Activated T-helper 1 cell treated with Interleukin-2 at 50 U/mL for 16 hours (primary cell): ENCODE data around the gene VPS33B.
"Not testable (repeated sequence)": the region's sequence is repeated elsewhere in the genome, so short reads cannot be mapped to it uniquely, and the experiment has no call there.

Source experiments
- DNase-seq: peaks from one replicate; pipeline ENCODE4 v3.0.0-alpha.2; 2020; ENCODE audit warnings: low read depth

Gene VPS33B

DNA sequence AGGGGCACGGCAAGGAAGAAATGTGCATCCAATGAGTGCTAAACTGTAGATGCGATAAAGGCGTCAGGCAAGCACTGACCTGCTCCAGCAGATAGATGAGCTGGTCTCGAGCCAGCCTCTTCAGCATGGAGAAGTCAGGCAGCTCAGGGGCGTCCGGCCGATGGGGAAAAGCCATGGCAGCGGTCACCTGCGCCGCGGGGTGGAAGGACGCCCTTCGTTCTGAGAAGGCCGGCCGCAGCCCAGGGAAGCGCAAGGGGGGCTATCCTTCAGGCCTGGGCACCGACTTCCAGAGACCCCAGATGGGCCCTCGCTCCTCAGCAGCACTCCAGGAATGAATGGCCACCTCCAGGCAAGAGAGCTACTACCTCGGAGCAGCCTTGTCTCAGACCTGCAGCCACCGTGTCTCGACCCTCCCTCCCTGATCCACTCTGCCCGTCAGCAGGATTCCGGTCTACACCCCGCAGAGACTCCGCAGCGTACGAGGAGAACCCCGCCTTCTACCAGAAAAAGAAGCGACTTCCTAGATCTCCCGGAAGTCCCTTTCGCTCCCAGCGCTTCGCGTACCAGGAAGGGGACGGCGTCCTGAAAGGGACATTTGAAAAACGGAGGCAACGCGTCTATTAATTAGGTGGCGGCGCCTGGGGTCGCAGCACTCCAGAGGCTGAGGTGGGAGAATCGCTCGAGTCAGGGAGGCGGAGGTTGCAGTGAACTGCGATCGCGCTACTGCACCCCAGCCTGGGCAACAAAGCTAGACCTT, at the start of gene VPS33B:
TSS of gene VPS33B (minus strand) at position 520 of the 757 bp plus-strand sequence. CDS start at position 175, 345 bp downstream.
- peak; percentile 62 for DNase-seq

DNA sequence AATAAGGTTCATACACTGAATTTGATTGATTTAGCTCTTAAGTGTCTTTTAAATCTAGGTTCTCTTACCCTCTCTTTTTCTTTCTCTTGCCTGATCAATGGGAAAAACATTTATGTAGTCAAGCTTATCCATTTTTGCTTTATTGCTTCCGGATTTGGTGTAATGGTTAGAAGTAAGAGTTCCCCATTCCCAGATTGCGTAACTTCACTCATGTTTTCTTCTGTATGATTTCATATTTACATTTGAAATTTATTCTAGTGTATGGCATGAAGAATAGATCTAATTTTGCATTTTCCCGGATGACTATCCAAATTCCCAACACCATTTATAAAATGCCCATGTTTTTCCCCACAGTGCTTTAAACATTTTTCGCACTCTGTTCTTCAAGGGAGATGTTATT, 49.8 kb upstream of the VPS33B start:
- no peak for DNase-seq

DNA sequence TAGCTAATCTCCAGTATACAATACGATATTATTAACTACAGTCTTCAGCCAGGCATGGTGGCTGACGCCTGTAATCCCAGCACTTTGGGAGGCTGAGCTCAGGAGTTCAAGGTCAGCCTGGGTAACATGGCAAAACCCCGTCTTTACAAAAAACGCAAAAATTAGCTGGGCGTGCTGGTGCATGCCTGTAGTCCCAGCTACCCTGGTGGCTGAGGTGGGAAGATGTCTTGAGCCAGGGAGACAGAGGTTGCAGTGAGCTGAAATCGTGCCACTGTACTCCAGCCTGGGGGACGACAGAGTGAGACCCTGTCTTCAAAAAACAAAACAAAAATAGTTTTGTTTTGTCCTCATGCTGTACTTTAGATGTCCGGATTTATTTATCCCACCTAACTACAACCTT, 48.5 kb upstream of the VPS33B start:
- no peak for DNase-seq

DNA sequence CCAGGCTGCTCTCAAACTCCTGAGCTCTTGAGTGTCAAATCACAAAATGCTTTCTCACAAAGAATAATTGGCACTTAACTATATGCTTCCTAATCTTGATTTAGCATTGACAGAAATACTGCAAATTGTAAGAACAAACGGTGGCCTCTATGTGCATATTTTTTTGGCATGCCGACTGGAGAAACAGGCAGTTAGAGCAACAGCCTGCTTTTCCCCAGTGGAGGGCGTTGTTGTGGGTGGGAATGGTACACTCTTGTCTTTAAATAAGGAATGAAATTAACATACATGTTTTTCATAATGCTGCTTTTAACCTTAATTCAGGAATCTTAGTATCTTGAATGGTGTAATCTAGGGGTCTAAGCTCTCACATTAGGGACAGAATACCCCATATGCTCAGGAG, 46.6 kb upstream of the VPS33B start:
- no peak for DNase-seq

DNA sequence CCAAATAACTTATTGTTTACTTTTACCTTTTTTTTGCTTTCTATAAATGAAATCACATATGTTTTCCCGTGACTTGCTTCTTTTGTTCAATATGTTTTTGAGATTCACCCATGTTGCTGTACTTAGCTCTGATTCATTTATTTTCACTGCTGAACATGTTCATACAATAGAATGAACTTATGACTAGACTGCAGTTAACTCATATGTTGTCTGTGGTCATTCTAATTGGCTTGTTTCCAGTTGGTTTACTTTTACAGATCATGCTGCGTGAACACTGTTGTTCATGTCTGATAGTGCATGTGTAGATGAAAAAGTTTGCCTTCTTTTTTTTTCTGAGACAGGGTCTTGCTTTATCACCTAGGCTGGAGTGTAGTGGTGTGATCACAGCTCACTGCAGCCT, 46.0 kb upstream of the VPS33B start:
- DNase-seq: no peak

DNA sequence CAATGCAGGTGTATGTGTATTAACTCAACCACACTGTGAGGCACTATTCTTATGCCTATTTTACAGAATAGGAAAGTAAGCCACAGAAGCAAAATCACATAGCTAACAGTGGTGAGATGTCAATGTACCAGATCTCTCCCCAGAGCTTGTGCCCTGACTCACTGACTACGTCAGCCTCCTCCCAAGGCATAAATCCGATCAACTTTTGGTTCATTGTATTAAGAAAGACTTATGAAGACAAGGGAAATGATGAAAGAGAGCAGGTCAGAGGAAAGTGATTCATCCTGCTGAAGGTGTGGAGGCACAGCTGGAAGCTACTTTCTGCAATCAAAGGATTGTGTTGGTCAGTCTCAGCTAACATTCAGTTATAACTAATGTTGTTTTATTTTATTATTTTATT, 44.6 kb upstream of the VPS33B start:
- DNase-seq: no peak

DNA sequence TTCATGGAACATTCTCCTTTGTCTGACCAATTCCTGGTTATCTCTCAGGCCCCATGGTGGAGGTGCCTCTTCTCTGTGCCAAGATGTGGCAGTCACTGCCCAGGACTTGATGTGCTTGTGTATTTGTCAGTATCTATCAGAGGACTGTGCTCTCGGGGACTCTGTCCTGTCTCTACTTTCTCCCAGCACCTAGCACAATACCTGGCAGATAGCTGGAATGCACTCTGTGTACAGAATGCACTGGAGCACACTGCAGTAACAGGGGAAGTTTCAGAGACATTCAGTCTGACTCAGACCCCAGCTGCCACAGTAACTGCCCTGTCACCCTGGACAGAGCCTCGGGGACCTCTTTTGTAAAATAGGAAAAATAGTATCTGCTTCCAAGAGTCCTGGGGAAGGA, 43.1 kb upstream of the VPS33B start:
- DNase-seq: no peak

DNA sequence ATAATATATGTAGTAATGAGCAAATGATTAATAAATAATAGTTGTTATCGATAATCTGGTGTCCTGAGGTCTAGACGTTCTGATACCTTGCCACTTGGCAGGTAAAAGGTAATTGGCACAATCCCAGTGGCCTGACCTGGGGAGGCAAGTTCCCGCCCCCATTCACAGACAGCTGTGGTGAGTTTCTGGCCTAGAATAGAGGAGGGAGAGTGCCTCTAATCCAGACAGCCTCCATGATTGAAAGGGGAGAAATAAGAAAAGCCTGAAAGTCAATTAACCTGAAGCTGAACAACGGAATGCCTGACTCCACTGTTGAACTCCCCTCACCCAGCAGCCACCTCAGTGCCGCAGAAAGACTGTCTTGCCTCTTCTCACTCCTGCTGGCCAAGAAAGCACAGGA, 39.6 kb upstream of the VPS33B start:
- DNase-seq: no peak

DNA sequence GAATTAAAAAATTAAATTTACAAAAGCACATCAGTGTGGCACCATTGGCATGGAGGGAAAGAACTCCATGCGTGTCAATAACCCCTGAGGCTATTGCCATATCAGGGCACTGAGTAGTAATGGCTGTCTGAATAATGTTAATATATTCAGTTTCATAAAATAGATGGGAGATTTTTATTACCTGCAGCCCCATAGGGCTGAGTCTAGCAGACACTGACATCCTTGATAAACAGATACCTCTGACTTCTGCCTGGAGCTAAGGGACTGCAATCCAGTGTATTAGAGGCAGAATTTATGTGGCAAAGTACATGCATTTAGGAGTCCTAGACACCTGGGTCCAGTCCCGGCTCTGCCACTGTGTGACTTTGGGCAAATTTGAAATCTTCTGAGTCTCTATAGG, 38.8 kb upstream of the VPS33B start:
- no peak for DNase-seq

DNA sequence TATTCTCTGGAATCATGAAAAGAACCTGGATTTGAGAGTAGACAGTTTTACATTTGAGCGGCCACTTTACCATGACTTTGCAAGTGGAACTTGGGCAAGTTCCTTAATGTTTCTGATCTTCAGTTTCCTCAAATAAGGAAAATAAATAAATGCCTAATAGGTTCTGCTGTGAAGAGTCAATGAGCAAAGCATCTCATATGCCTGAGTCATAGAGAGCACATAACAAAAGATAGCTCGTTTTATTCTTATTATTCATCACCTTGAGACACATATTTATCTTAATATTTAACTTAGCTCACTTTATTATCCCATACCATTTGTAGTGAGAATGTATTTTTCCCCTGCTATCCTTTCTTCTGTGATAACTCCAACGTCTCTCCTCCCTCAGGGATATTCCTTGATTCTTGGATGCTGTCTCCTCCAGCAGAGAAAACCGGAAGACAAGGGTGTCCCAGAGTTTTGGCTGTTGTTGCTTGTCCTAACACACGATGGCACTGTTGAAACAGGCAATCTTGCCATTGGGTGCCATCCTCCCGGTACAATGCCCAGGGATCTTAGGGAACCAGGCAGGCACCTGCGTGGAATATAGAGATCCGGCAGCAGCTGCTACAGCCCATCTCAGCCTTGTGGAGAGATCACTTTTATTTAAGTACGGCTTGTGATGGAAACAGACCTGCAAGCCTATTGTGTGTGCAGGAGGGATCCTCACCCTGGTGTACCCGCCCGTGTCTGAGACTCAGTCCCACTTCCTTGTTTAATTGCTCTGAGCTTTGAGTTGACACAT, 33.3 kb upstream of the VPS33B start:
- peak; percentile 5 for DNase-seq

DNA sequence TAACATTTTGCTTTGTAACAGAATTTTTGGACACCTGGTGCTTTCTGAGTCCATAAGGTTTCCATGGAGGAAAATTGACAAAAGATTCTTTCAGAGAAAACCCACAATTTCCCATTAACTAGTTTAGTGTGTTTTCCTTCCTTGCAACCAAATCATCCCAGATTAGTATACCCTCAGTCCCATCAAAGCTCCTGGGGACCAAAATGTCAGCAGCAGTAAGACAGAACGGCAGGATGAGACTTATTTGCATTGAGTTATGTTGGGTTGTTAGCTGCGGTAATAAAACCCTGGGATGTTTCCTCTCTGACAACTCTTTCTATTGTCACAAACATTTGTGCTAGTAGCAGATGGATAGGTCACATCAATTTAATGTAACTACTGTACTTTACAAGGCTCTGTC, 32.4 kb upstream of the VPS33B start:
- DNase-seq: no peak

DNA sequence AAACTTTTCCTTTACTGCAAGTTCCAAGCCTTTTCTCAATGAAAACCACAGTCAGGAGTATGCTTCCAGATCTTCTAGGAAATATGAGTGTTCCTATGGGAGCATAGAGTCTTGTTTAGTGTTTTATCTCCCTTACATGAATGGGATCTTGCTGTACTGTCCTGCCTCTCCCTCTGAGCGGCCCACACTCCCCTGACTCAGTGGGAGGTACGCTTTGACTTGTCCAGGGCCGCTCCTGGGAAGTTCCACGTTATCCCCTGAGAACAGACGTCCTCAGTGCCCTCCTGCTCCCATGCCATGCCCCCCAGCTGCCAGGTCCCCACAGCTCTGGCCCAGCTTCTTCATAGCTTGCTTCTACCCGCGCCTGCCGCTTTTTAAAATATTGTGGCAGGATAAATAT, 28.9 kb upstream of the VPS33B start:
- DNase-seq: no peak

DNA sequence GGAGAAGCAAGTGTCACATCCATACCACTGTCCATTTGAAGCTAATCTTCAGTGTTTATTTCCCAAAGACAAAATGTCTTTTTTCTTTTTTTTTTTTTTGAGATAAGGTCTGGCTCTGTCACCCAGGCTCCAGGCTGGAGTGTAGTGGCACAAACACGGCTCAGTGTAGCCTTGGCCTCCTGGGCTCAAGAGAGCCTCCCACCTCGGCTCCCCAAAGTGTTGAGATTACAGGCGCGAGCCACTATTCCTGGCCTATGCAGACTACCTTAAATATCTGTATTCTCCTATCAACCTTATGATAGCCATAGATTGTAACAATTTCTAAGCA, 27.7 kb upstream of the VPS33B start:
- no peak for DNase-seq

DNA sequence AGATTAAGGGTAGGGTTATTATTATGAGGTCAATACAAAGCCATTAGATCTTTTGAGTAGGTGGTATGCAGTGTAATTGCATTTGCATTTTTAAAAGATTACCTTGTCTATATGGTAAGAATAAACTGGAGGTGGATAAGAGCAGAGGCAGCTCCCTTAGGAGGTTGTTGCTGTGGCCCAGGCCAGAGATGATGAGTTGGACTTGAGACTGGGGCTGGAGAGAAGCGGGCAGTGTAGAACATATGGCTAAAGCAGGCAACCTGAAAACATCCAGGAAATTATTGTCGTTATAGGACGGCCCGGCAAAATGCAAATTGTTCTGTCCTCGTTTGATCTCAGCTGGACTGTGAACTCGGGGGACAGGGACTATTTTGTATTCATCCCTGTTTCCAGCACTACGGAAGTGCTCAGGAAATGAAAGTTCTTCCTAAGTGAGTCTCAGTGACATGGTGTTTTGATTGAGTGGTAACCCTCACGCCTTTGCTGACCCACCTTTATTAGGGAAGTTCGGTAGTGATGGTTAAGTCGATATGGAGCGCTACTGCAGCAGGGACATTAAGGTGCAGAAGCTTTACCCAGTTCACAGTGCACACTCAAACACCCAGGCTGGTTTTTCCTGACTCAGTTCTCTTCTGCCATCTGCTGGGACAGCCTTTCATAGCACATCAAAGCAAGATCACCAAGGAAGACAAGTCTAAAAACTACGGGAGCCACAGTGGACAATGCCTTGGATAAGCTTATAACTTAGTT, 27.2 kb upstream of the VPS33B start:
- DNase-seq: no peak

DNA sequence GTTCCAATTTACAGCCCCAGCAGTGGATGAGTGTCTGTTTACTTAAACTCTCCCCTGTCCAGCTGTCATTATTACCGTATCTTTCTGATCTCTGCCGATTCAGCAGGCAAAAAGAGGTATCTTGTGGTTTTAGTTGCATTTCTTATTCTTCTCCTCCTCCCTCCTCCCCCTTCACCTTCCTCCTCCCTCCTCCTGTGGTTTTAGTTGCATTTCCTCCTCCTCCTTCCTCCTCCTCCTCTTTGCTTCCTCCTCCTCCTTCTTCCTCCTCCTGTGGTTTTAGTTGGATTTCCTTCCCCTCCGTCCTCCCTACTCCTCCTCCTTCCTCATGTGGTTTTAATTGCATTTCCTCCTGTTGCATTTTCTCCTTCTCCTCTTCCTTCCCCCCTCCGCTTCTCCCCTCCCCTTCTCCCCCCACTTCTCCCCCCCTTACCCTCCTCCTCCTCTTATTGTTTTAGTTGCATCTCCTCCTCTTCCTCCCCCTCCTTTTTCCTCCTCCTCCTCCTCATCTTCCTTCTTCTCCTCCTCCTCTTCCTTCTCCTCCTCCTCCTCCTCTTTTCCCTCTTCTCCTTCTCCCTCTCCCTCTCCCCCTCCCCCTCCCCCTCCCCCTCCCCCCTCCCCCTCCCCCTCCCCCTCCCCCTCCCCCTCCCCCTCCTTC, 25.3 kb upstream of the VPS33B start:
- no peak for DNase-seq

DNA sequence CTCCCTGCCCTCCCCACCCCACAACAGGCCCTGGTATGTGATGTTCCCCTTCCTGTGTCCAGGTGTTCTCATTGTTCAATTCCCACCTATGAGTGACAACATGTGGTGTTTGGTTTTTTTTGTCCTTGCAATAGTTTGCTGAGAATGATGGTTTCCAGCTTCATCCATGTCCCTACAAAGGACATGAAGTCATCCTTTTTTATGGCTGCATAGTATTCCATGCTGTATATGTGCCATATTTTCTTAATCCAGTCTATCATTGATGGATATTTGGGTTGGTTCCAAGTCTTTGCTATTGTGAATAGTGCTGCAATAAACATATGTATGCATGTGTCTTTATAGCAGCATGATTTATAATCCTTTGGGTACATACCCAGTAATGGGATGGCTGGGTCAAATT, 23.7 kb upstream of the VPS33B start:
- not testable (repeated sequence) for DNase-seq

DNA sequence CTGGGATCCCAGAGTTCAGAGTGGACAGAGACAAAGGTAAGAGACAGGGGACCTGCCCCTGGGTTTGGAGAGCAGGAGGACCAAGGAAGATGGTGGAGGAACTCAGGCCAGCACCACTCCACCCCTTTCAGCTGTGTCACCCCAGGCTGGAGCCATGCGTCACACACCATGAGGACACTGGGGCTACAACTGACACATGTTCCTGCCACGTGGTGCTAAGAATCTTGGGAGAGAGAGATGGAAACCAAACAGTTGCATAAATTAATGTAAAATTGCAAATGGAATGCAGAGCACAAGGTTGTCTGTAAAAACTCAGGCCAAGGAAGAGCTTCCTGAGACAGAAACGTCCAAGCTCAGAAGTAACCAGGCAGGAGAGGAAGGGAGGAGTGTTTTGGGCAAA, 22.7 kb upstream of the VPS33B start:
- DNase-seq: no peak

DNA sequence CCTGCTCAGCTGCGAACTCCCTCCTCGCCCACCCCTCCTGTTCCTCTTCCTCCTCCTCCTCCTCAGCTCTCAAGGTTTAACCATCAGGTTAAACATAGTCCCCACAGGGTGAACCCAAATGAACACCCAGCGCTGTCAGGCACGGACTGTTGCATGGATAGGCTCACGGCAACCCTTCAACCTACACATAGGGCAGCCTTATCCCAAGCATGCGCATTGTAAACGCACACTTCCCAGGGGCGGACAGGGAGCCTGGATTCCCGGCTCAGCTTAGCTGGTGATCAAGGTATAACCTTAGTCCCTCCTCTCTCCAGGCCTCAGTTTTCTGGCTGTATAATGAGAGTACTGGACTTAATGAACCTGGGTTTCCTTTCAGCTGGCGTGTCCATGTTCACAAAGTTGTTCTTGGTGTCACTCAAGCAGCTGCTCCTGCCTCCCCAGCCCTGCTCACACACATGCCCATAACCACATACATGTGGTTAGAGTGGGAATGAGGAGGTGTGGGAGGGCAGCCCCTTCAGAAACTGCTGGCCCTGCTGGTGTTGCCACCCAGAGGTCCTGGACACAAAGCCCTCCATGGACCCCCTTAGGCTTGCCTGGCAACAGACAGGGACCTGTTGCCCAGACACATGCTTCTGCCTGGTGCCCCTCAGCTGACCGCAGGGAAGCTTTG, 20.9 kb upstream of the VPS33B start:
- DNase-seq: no peak

DNA sequence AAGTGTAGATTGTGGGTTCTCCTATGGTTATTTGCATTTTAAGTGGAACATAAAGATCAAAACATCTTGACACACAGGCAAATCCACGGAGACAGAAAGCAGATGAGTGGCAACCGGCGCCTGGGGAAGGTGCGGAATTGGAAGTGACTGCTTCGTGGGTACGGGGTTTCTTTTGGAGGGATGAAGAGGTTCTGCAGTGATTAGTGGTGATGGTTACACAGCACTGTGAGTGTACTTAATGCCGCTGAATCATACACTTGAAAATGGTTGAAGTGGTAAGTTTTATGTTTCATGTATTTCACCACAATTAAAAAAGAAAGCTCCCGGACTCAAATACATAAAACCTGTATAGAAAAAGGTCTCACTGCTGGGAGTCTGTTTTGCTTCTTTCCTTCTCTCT, 18.5 kb upstream of the VPS33B start:
- no peak for DNase-seq

DNA sequence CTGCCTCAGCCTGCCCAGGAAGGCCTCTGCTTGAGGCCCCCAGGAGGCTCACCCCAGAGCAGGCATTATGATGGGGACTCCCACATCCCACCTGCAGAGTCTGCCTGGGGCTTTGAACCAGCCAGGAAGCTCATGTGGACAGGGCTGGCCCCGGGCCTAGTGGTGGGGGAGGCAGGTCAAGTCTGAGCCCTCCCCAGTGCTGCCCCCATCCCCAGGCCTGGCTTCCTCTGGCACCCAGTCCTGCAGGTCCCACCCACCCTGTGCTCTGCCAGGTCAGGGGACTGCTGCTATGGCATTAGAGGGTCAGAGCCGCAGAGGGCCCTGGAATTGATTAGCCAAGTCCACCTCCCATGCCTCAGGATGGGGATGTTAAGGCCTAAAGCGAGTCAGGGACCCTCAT, 17.6 kb upstream of the VPS33B start:
- DNase-seq: no peak

DNA sequence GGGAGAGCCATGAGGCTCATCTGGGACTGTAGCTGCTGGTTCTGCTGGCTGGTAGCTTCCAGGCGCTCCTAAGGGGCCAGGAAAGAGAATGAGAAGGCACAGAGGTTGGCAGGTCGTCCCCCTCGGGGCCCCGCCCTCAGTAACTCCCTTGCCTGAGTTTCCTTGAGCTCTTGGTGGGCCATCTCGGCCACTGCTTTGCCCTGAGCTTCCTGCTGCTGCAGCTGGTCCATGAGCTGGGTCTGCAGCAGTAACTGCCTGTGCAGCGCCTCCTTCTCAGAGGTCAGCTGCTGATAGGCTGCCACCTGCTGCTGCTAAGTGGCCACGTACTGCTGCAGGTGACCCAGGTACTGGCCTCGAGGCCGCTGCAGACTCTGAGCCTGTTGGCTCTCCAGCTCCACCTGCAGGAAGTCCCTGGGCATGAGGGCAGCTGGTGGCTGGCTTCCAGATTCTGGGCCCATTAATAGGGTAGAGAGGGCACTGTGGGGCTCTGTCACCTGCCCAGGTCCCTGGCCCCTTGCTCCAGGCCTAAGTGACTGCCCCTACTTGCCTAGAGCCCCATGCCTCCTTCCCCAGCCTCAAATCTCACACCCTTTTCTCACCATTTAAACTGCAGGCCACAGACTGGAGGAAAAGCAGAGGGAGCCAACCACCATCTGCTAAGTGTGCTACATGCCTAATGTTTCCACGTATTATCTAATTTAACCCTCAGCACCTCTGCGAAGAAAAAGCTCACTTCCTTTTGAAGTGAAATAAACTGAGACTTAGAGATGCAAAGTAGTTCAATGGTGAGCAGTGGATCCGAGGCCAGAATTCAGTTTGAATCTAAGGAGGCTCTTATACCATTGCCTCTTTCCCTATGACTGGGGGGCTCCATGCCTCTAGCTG, 10.8 kb upstream of the VPS33B start:
- peak; percentile 35 for DNase-seq
